ENCODE measurements around the gene FAM171A2. TPM values are rescaled to one million over a fixed set of nuclear protein-coding genes. Genes with fewer than 3 reads are reported as not detected.
"Not testable (repeated sequence)": the region's sequence is repeated elsewhere in the genome, so short reads cannot be mapped to it uniquely, and the experiment has no call there.

FAM171A2 gene
- total RNA-seq, 2 donors from 2014 or later: 0.63 TPM; not detected in 1

GRCh38 chr17:44376779-44377178 is 13.1 kb upstream of the FAM171A2 start:
- no peaks in the 10 kb centered on the region for H3K9me3 ChIP-seq
- H3K27me3 ChIP-seq (replicated peaks; ENCODE audit: insufficient read depth): no peaks in the 10 kb centered on the region
- H3K4me1 ChIP-seq (ENCODE audit: control insufficient read depth in 1 of 2, low read depth in 2 of 2): no peaks in the 10 kb centered on the region
- TF ChIP-seq CTCF (IDR thresholded peaks at IDR 0.05): no peak
- no peak overlapping the region for H3K4me3 ChIP-seq
- H3K36me3 ChIP-seq: no peaks in the 10 kb centered on the region
- DNase-seq (ENCODE audit: low spot score): no peak
- H3K27ac ChIP-seq: no peak overlapping the region
- no peak for ATAC-seq (ENCODE audit: insufficient number of reproducible peaks, low FRiP score, low read depth)

- Histone ChIP-seq H3K36me3 (no peaks in the 10 kb centered on the region), H3K4me1 (ENCODE audit: control insufficient read depth in 1 of 2, low read depth in 2 of 2) (no peaks in the 10 kb centered on the region), H3K4me3 (no peak overlapping the region), H3K27ac (no peak overlapping the region), H3K9me3 (no peaks in the 10 kb centered on the region), H3K27me3 (replicated peaks; ENCODE audit: insufficient read depth) (no peaks in the 10 kb centered on the region)
- DNase-seq (ENCODE audit: low spot score) (no peak), ATAC-seq (ENCODE audit: insufficient number of reproducible peaks, low FRiP score, low read depth) (no peak)
- no peak for TF ChIP-seq CTCF (IDR thresholded peaks at IDR 0.05)
Observed at GRCh38 chr17:44376124-44376523, 12.5 kb upstream of the FAM171A2 start.

GRCh38 chr17:44375196-44376017 is 11.8 kb upstream of the FAM171A2 start:
- Histone ChIP-seq H3K4me1 (ENCODE audit: control insufficient read depth in 1 of 2, low read depth in 2 of 2) (no peaks in the 10 kb centered on the region), H3K4me3 (no peak overlapping the region), H3K36me3 (no peaks in the 10 kb centered on the region), H3K27me3 (replicated peaks; ENCODE audit: insufficient read depth) (no peaks in the 10 kb centered on the region), H3K27ac (no peak overlapping the region), H3K9me3 (no peaks in the 10 kb centered on the region)
- no peak for ATAC-seq (ENCODE audit: insufficient number of reproducible peaks, low FRiP score, low read depth)
- DNase-seq (ENCODE audit: low spot score): no peak
- TF ChIP-seq CTCF (IDR thresholded peaks at IDR 0.05): no peak

GRCh38 chr17:44374306-44375195 is 10.9 kb upstream of the FAM171A2 start:
- ATAC-seq (ENCODE audit: insufficient number of reproducible peaks, low FRiP score, low read depth): no peak
- no peak for TF ChIP-seq CTCF (IDR thresholded peaks at IDR 0.05)
- H3K36me3 ChIP-seq: no peaks in the 10 kb centered on the region
- H3K4me3 ChIP-seq: no peak overlapping the region
- H3K27me3 ChIP-seq (replicated peaks; ENCODE audit: insufficient read depth): no peaks in the 10 kb centered on the region
- no peaks in the 10 kb centered on the region for H3K9me3 ChIP-seq
- H3K27ac ChIP-seq: no peak overlapping the region
- no peaks in the 10 kb centered on the region for H3K4me1 ChIP-seq (ENCODE audit: control insufficient read depth in 1 of 2, low read depth in 2 of 2)
- no peak for DNase-seq (ENCODE audit: low spot score)

- Histone ChIP-seq H3K36me3 (no peaks in the 10 kb centered on the region), H3K9me3 (no peaks in the 10 kb centered on the region), H3K4me3 (no peak overlapping the region), H3K27me3 (replicated peaks; ENCODE audit: insufficient read depth) (no peaks in the 10 kb centered on the region), H3K4me1 (ENCODE audit: control insufficient read depth in 1 of 2, low read depth in 2 of 2) (no peaks in the 10 kb centered on the region), H3K27ac (no peak overlapping the region)
- DNase-seq (ENCODE audit: low spot score) (no peak), ATAC-seq (ENCODE audit: insufficient number of reproducible peaks, low FRiP score, low read depth) (no peak)
- no peak for TF ChIP-seq CTCF (IDR thresholded peaks at IDR 0.05)
Observed at GRCh38 chr17:44372036-44372435, 8.4 kb upstream of the FAM171A2 start.

- H3K9me3 ChIP-seq; DNase-seq (ENCODE audit: low spot score); ATAC-seq (ENCODE audit: insufficient number of reproducible peaks, low FRiP score, low read depth); H3K27ac ChIP-seq; H3K4me3 ChIP-seq; H3K27me3 ChIP-seq (replicated peaks; ENCODE audit: insufficient read depth); H3K4me1 ChIP-seq (ENCODE audit: control insufficient read depth in 1 of 2, low read depth in 2 of 2); H3K36me3 ChIP-seq: not testable (repeated sequence)
Observed at GRCh38 chr17:44369414-44370023, 5.9 kb upstream of the FAM171A2 start.

Measured in thoracic aorta (tissue), 2 donors.